Caki2 (cell line): ENCODE measurements around the gene NPAS3. TPM values are rescaled to one million over a fixed set of nuclear protein-coding genes. Genes with fewer than 3 reads are reported as not detected.

ENCODE experiments used
- DNase-seq: peaks from one replicate; pipeline ENCODE4 v3.0.0-alpha.2; 2015; ENCODE audit warnings: low read depth
- in situ Hi-C: cut with HindIII; loops from 2 replicates; pipeline ENCODE4 v1.10.0; 2016; ENCODE audit warnings: low sequenced_read_pairs, low pct_unique_long_range_greater_than_20kb, mixed read lengths
- total RNA-seq: library from RNA; depleted of rRNA; stranded (reverse); fragments of >200 nt; shearing (Covaris generic); gene quantifications from 2 replicates; pipeline ENCODE4 v1.2.3, GENCODE V29; 2014; ENCODE audit warnings: low replicate concordance

NPAS3 gene
- total RNA-seq, 1 experiment from 2014 or later = 8.1 TPM

DNA sequence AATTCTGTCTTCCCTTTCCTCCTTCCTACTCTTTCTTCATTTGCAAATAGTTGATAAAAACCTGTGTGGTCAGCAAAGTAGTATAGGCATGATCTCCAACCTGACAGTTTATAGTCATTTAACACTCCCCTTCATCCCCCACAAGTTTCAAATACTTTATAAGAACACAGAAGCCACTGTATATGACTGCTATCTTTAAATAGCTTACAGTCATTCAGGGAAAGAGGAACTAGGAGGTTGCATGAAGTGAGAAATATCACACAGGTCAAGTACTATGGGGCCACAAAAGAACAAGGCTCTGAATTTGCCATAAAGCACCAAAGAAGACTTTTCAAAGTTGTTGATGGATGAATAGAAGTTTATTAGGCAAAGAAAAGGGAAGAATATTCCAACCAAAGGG lies 431.3 kb downstream of the NPAS3 start:
- in situ Hi-C loops = no loop called here
- no peak for DNase-seq

DNA sequence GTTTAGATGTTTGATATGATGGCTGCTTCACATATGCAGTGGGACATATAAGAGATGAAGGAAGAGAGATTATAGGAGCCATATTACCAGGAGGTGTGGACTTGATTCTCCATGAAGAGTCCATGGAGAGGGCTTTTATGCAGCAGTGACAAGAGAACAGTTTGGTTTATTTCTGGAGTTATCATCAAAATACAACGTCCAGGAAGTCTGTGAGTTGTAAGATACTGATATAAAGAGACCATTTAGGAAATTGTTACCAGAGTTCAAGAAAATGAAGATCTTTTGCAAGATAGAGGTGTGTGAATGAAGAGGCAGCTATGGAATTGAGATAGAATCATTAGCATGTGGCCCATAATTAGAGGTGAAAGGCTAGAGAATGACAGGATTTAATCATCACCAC lies 431.7 kb downstream of the NPAS3 start:
- DNase-seq = no peak
- in situ Hi-C loops = no loop called here

DNA sequence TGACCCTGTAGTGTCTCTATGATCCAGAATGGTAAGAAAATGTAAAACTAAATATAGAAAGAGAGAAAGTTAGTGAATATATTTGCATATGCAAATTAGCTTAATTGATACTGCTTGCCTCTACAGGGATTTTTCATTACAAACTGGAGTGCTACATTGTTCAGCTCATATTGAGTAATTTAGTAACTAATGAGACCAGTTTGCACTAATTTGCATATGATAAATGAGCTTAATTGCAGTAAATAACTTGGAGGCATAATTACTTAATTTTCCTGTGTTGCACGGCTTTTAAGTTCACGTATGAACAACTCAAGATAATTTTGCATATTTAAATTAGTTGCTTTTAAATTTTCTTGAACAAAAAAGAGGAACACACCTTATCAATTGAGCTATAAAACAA lies 436.5 kb downstream of the NPAS3 start:
- no peak for DNase-seq
- in situ Hi-C loops = no loop called here

DNA sequence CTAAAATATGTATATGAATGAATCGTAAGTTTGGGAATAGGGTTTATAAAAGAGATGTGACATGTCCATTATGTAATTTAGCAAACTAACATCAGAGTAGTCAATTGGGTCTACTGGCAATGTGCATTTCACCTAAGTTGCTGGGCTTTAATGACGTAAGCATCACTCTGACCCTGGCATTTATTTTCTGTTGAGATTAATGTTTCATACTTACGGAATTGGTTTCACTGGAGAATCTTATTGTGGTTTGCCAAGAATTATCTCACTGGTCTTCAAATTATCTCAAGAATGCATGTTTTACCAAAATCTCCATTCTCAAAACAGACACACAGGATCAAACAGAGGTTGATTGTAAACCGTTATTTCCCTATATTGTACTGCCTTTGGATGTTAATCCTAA lies 437.1 kb downstream of the NPAS3 start:
- DNase-seq = no peak
- in situ Hi-C loops = no loop called here

DNA sequence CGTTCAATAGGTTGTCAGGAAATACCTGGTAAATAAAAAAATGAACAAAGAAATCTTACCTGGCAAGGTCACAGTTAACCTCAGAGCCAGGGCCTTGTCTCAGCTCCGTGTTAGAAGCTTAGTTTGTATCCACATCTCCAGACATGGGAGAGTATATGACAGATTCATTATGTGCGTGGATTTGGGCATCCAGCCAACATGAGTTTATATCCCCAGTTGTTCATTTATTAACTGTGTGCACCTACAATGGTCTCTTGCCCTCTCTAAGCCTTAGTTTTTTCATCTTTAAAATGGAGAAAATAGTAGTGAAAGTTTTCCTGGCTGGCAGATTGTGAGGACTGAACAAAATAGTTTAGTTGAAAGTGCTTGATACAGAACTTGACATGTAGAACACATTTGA lies 437.8 kb downstream of the NPAS3 start:
- DNase-seq = no peak
- in situ Hi-C loops = no loop called here

DNA sequence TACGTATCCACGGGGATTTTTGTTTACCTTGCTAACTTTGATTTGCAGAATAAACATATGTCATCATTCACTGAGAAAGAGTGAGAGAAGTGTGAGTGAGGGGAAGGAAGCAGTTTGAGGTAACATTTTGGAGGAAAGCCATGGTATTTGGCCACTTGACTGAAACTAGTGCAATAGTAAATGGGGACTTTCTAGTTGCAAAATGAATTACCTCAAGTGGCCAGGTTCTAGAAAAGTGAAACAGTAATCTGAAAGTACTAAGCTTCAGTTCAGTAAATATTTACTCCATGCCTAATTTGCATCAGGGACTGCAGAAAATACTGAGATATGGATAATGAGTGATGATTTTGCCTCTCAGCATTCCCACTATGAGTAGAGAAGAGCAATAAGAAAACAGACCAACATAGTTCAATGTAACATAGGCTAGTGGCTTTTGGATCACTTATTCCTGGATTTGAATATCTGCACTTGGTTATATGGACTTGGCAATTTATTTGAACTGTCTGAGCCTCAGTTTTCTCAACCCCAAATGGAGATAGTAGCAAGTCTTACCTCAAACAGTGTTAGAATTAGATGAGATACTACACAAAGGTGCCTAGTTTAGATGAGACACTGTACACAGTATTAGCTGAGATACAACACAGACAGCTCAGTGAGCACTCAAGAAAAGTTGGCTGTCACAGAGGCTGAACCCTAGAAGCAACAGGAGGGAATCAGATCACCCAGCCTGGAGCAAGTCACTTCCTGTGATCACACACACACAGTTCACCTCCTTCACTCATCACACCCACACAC lies 439.1 kb downstream of the NPAS3 start:
- DNase-seq = peak; percentile 24
- in situ Hi-C loops = no loop called here

DNA sequence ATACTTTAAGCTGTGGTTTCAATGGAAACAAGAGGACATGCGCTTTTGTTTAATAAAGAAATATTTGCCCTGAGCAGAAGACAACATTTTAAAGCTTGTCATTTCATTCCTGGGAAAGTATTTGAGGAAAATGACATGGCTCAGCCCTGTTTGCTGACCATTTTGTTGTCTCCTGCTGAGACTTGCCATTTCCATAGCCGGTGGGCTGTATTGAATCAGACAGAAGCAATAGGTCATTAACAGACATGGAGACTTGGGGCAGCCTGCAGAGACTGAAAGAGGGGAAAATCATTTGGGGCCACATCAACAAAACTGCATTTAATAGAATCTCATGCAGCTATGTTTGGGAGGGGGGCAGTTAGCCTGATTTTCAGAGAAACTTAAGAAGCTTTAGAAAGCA lies 443.0 kb downstream of the NPAS3 start:
- in situ Hi-C loops = no loop called here
- DNase-seq = no peak

DNA sequence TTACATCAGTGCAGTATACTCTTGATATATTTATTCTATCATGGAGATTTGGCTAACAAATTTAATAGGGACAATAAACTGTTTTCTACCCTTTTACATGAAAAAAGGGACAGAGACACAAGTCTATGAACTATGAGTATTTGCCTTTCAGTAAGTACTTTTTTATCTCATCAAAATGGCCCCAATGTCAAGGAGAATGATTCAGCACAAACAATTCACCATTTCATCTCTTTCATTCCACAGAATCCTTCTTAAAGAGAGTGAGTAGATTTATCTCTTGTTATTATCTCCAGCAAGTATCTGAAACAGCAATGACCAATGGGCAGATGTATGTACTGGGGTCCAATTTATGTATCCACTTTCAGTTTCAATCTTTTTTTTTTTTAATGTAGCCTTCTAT lies 447.5 kb downstream of the NPAS3 start:
- no peak for DNase-seq
- in situ Hi-C loops = no loop called here

DNA sequence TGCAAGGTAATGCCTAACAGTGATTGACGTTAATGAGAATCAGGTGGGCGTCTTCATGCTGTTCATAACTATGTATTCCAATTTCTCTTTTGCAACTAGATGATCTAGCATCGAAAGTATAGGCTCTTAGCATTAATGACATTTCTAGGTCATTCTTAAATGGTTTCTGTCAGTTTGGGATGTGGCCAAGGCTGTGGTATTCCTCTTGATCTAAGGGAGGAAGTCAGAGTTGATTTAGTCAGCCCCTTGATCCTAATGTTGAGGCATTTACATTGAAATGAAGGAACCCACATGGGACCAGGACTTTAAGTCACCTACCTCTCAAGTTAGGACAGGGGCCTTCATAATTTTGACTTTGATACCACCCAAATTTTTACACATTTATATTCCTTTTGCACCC lies 448.1 kb downstream of the NPAS3 start:
- DNase-seq = no peak
- in situ Hi-C loops = no loop called here

DNA sequence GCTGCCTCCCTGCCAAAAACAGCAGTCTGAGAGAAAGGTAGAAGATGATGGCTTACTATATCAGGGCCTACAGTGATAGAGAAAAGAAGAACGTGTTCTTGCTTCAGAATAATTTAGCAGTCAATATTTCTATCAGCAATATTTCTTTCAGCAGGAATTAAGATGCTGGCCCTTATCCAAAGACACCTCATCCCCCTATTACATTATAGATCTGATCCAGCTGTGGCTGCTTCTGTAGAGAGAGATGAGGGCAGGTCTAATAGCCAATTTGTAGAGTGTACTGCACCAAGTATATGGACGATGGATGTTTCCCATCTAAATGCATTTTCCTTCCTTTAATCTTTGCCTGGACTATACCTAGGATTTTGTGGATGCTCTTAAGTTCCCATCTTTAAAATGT lies 451.7 kb downstream of the NPAS3 start:
- DNase-seq = no peak
- in situ Hi-C loops = no loop called here

DNA sequence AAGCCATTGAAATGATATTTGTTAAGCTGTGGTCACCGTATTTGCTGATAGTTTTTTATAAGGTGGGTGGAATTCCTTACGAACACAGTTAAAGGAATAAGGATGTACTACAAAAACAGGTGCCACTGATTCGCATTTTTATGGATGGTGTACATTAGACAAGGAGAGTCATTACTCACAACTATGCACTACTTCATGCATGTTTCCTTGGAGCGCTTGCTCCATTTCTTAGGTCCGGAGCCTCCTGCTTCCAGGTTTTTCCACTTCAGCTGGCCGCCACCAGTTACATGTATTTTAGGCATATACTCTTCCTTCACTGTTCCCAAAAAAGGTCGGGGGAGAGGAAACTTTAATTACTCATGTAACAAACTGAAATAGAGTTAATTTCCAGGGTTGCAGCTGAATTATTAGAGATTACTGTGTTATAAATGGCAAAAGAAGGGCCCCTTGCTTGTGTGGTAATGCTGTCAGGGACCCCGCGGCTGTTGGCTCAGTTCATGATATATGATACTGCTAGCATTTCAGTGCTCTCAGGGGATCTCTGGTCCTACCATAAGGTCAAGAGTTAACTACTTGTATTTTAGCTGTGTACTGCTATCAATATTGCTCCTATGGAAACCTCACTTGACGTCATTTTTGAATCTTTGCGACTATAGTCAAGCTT lies 454.7 kb downstream of the NPAS3 start:
- DNase-seq = no peak
- in situ Hi-C loops = no loop called here

DNA sequence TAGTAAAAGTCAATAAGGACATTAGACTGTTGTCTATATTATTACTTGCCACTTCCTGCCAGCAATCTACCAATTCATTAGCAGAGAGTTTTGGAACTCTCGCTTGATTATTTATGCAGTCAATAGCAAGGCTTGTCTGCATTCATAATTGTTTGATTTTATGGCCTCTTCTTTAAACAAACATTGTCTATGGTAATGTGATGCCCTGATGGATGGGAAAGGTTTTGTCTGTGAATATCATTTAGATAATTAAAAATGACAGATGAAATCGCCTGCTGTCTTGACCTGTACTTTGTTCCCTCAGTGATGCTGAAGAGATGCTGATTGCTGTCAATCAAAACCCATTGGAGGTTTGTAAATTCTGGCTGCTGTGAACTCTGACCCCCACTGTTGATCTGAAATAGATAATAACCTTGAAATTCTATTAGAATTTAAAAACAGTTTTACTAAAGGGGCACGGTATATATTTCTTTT lies 455.3 kb downstream of the NPAS3 start:
- in situ Hi-C loops = no loop called here
- no peak for DNase-seq

DNA sequence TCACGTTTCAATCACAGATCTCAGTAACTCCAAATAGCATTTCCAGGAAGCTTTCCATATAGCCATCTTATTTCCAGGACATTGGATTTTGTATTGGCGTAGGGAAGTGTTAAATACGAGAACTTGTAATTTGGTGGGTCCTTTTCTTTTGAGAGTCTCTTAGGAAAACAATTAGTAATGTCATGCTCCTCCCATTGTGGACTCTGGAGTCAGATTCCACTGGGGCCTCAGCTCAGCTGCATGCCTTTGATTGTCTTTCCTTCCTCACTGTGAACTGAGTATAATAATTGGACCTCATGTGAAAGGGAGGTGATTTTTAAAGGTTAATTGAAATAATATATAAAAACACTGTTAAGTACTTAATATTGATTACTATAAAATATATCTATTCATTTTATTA lies 462.6 kb downstream of the NPAS3 start:
- in situ Hi-C loops = no loop called here
- DNase-seq = no peak

DNA sequence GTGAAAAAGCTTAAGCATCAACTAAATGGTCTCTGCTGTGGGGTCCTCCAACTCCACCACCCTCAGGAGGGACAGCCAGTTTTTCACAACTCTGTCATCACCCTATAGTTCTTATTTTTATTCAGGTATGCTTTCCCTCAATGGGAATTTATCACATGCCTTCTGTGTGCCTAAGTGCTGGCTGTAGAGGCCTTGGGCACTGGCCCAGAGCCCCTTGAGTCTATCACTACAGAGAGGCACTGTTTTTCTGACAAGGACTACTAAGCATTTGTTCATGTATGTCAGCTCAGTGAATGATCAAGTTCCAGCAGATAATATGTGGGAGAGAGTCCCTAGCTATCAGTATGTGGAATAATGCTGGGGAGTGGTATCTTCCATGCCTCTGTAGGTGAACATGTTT lies 463.9 kb downstream of the NPAS3 start:
- no peak for DNase-seq
- in situ Hi-C loops = no loop called here

DNA sequence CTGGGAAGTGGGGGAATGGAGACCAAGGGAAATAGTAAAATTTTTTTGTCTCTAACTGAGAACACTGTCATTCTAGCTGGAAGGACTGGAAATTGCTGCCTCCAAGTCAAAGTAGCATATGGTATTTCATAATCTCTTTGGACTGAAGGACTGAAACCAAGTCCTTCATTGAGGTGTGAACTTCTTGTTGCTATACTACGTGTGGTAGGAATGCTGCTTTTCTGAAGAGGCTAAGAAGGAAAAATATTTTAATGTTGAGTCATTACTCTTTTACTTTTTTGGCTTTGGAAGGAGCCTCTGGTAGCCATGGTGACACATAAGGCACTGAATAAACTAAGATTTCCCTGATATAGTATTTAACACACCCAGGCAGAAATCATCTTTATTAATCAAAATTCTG lies 465.4 kb downstream of the NPAS3 start:
- DNase-seq = peak; percentile 25

DNA sequence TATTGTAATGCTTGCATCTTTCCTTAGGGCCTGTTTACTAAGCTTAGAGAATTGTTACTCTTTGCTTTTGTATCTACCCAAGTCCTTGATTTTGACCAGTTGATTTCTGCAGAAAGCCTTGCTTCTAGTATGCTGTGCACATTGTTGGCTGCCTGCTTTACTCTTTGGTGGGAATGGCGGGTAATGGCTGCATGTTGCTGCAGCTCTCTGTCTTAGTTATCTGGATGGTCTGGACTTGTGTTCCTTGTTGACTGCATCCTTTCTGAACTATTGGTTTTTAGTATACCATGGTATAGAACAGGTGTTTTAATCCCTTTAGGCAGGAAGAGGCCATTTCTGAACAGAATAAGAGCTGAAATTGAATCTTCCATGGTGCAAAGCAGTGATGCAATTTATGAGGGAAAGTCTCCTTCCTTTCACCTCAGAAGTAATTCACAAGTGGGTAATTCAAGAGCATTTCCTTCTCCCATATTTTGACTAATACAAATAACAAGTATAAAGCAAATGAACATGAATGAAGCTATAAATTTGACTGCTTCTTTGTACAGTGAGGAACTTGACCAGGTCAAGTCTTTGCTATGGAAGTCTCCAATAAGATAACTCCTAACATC lies 466.4 kb downstream of the NPAS3 start:
- in situ Hi-C loops = no loop called here
- no peak for DNase-seq

More for the DNA sequence above, 465.4 kb downstream of the NPAS3 start:
- in situ Hi-C loops = no loop called here

DNA sequence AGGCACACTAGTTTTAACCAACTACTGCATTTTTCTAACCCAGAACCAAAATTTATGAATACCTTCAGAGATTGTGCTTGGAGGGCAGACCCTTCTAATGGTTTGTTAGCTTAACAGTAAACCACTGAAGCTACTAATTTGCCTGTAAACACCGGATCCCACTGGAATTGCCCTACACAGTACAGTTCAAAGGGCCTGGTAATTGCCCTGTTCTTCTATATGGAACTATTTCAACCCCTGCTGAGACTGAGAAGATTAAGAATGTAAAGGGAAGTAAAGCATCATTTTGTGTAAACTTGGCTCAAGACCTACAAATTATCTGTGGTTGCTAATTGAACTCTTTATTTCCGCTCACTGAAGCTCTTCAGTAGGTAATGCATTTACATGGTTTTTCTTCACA lies 468.1 kb downstream of the NPAS3 start:
- in situ Hi-C loops = no loop called here
- no peak for DNase-seq

DNA sequence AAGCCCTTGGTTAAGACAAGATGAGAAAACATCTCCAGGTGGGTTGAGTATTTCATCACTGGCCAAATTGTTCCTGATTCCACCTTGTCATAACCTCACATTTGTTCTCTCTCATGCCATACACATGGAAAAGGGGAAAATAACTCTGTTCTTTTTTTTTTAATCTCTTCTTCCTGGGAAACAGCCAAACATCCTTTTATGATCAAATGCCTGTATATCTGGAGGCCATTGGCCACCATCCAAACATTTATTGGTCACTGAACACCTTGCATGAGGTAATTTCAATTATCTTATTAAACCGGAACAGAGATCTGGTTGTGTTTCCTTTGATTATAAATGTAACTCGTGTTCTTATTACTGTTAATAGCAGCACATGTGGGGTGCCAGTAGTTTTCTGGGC lies 469.6 kb downstream of the NPAS3 start:
- in situ Hi-C loops = no loop called here
- no peak for DNase-seq

DNA sequence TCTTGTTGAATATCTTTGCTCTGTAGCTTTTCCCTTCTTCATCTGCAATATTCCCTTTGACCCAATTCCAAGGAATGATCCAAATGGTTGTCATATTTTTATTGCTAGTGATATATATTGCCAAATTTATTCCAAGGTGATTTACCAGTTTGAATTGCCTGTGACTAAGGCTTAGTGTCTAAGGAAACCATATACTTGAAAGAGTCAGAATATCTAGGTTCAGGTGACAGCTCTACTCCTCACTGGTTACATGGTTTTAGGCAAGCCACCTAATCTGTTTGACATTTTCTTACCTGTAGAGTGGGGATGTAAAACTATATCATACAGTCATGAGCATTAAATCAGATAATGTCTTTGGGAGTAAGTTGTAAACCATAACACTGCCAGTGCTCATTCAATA lies 473.8 kb downstream of the NPAS3 start:
- DNase-seq = no peak
- in situ Hi-C loops = no loop called here
